Eye (tissue), 1 donor: Measurements from ENCODE around the gene B3GNT5.

Experiments
- DNase-seq: peaks from one replicate; pipeline ENCODE4 v3.0.0-alpha.2; 2015

The B3GNT5 gene

GRCh38 chr3:183267140-183267539, 14.1 kb downstream of the B3GNT5 start:
- no peak for DNase-seq

DNA sequence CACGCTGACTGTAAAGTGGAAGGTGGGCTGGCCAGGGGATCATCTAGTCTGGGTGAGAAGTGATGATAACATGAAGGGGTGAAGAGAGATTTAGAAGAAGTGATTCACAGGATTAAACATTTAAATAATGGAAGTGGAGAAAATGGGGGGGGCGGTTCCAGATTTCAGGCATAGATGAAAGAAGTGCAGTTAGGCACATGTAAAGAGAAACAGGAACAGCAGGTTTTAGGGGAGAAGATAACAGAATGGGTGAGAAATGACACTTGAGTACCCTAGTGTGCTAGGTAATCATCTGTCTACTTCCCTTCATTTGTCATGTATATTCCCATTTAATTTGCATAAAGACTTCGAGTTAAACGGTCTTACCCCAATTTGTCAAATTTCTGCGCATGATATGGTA, 15.3 kb downstream of the B3GNT5 start:
- DNase-seq: no peak

GRCh38 chr3:183269345-183269744, 16.3 kb downstream of the B3GNT5 start:
- DNase-seq: no peak

GRCh38 chr3:183270344-183270743, 17.3 kb downstream of the B3GNT5 start:
- DNase-seq: no peak

GRCh38 chr3:183272142-183272541, 19.1 kb downstream of the B3GNT5 start:
- no peak for DNase-seq

DNA sequence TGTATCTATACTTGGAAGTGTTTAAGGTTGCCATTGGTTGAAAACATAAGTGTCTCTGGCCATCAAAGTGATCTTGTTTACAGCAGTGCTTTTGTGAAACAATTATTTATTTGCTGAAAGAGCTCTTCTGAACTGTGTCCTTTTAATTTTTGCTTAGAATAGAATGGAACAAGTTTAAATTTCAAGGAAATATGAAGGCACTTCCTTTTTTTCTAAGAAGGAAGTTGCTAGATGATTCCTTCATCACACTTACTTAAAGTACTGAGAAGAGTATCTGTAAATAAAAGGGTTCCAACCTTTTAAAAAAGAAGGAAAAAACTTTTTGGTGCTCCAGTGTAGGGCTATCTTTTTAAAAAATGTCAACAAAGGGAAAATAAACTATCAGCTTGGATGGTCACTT, 19.7 kb downstream of the B3GNT5 start:
- no peak for DNase-seq

GRCh38 chr3:183274609-183275008, 21.6 kb downstream of the B3GNT5 start:
- no peak for DNase-seq

GRCh38 chr3:183275418-183275817, 22.4 kb downstream of the B3GNT5 start:
- peak; percentile 74 for DNase-seq

- no peak for DNase-seq
Observed at GRCh38 chr3:183275937-183276336, 22.9 kb downstream of the B3GNT5 start.

GRCh38 chr3:183277260-183277659, 24.2 kb downstream of the B3GNT5 start:
- DNase-seq: no peak

GRCh38 chr3:183278479-183279088, 25.5 kb downstream of the B3GNT5 start:
- no peak for DNase-seq

- no peak for DNase-seq
Observed at GRCh38 chr3:183279371-183279770, 26.3 kb downstream of the B3GNT5 start.

DNA sequence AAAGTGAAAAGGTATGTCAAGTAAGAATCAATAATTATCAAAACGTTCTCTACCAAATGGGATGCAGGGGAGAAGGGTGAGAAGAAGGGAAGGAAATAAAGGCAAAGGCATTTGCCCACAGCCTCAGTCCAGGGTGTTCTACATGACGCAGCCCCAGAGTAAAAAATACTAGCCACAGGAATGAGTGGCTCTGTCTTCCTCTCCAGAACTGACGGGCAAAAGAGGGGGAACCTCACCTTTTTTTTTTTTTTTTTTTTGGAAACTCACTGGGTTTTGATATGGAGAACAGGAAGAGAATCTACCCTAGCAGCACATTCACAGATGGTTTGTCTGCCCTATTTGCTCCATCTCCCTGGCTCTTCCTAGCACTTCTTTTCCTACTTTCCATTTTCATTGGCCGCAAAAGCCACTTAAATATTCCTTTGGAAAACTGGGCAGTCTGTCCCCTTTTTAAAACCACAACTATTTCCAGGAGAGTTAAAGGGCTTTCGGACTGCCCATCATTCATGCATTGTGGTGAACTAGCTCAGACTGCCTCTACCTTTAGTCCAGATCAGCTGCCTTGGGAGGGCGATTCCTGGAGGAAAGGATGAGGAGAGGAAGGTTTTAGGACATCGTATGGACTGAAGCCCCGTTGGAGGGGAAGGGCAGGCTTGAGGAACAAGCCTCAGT, 28.2 kb downstream of the B3GNT5 start:
- DNase-seq: no peak

GRCh38 chr3:183283886-183284285, 30.8 kb downstream of the B3GNT5 start:
- DNase-seq: no peak

DNA sequence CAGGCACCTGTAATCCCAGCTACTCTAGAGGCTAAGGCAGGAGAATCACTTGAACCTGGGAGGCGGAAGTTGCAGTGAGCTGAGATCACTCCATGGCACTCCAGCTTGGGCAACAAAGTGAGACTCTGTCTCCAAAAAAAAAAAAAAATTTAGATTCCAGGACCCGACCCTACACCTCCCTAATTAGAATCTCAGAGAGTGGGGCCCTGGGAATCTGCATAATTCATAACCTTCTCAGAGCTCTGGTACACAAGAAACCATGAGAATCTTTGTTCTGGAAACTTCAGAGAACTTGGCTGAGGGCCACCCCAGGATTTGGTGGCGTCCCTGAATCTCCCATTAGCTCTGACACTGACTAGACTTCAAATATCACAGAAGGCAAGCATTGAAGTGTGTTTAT, 31.5 kb downstream of the B3GNT5 start:
- no peak for DNase-seq

- DNase-seq: no peak
Observed at GRCh38 chr3:183285318-183285717, 32.3 kb downstream of the B3GNT5 start.

DNA sequence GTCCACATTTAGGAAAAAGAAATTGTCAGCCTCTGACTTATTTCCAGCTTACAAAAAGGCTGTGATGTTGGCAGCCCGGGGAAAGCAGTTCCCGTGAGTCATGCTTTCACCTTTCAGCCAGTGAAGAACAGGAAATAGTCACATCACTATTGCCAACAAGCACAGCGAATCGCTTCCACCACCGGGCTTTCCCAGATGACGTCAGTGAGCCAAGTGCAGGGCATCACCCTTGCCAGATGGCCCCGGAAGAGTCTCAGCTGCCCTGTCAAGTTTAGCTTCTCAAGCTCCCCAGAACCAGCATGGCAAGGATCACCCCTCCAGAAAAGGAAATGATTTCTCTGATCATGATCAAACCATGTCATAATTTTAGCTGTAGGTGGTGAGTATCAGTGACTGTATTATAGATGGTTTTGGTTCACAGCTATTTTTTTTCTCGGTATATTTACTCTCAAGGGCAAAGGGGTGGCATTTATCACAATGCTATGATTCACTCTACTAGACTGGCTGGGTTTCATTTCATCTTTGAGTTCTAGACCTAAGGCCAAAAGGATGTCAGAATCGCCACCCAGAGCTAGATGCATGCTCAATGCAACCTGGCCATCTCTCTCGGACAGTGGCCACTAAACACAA, 32.9 kb downstream of the B3GNT5 start:
- no peak for DNase-seq

GRCh38 chr3:183287301-183287971, 34.4 kb downstream of the B3GNT5 start:
- DNase-seq: no peak

DNA sequence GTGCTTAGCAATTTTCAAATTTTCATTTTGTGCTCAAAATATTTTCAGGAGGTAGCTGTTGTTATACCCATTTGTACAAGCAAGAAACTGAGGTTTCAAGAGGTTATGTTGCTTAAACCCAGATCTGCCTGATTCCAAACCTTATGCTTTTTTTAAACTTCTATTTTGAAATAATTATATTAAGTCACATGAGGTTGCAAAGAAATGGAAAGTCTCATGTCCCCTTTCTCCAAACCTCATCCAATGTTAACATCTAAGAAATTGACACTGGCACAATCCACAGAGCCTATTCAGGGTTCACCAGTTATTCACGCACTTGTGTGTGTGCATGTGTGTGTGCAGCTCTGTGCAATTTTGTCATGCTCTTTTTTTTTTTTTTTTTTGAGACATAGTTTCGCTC, 35.1 kb downstream of the B3GNT5 start:
- no peak for DNase-seq

DNA sequence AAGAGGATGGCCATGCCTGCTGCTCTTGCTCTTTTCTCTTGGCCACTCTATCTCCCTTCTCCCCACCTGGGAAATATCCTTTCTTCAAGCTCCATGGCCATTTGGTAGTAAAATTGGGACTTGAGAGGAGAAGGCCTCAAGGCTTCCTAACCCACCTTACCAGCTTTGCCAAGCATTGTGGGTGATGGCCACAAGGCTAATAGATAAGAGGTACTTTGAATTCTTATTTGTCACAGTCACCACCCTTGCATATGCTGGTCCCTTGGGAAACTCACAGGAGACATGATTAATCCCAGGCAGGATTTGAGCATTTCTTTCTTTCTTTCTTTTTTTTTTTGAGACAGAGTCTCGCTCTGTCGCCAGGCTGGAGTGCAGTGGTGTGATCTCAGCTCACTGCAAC, 37.2 kb downstream of the B3GNT5 start:
- DNase-seq: no peak

DNA sequence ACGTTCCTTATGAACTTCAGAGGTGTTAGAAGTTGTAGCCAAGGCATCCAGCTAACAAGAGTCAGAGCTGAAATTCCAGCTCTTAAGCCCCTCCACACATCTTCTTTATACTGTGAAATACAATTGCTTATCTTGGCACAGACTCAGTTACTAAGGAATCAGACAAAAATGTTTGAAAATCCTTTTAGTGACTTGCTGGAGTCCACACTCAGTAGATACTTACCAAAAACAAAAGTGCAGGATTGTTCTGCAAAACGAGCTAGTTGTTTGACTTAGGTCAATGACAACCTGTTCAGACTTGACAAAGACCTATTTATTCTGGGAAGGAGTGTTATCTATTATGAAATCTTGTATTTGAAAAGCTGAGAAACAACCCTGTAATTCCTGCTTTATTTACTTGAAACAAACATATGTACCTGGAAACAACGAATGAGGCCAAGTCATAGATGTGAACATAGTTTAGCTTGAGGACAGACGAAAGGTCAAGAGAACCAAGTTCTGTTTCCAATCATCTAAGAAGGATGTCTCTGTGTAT, 38.5 kb downstream of the B3GNT5 start:
- DNase-seq: peak; percentile 61

GRCh38 chr3:183293966-183294365, 40.9 kb downstream of the B3GNT5 start:
- DNase-seq: no peak

DNA sequence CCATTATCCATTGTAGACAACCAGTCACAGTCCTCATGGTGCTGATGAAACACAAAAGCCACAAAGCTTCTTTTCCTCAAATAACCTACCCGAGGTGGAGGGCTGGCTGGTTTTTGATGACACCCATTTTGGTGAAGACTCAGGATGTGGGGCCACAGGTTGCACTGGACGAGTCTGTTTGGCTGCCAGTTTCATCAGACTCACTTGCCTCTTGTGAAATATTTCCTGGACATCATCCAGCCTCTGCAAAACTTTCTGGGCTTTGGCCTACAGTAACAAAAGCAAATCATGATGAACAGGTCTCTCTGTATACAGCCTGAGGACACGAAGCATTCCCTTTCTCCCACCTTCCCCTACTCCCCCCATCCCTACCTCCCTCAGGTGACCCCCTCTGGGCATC, 42.2 kb downstream of the B3GNT5 start:
- no peak for DNase-seq

DNA sequence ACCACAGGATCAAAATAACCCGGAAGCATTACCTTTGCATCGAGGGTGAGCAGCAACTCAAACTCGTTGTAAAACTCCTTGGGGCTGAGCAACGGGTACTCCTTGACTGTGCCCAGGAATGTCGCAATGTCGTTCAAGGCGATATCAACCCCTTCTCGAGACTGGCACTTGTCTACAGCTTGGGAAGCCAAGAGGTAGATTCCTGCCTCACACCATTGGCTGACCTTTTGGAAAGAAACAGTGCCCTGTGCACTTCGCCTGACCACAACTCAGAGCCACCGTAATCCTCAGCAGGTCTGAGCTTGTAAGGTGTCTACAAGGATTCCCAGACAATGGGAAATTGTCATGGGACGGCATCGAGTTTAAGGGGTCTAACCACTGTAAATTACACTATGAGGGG, 43.9 kb downstream of the B3GNT5 start:
- no peak for DNase-seq
